Measurements from ENCODE around the gene ZBTB8A.
"Not testable (repeated sequence)": the region's sequence is repeated elsewhere in the genome, so short reads cannot be mapped to it uniquely, and the experiment has no call there.

ZBTB8A gene

GRCh38 chr1:32627596-32628162 is 88.5 kb downstream of the ZBTB8A start:
- Histone ChIP-seq H3K27ac (peak overlapping the region; percentile 98), H3K4me3 (IDR thresholded peaks at IDR 0.05; ENCODE audit: insufficient read depth, low read depth, low read length) (no peak overlapping the region), H3K79me2 (ENCODE audit: insufficient read depth, low read depth) (peaks cover 28% of the 10 kb centered on the region), H4K20me1 (ENCODE audit: insufficient read depth) (no peaks in the 10 kb centered on the region), H3K4me1 (ENCODE audit: low read depth, poor library complexity, severe bottlenecking) (peaks cover 95% of the 10 kb centered on the region), H3K27me3 (ENCODE audit: insufficient read depth, low read depth) (no peaks in the 10 kb centered on the region), H3K36me3 (ENCODE audit: insufficient read depth) (no peaks in the 10 kb centered on the region), H3K4me2 (peak overlapping the region; percentile 76), H3K9ac (peak overlapping the region; percentile 66; the same call in 1 of the 2 replicates), H2AFZ (ENCODE audit: low read depth) (no peak overlapping the region)
- TF ChIP-seq CTCF (conservative IDR thresholded peaks at IDR 0.05; ENCODE audit: low read depth, low read length), result no peak

- H3K27ac ChIP-seq, result peak overlapping the region; percentile 98
- peaks cover 47% of the 10 kb centered on the region for H3K79me2 ChIP-seq (ENCODE audit: insufficient read depth, low read depth)
- H3K4me1 ChIP-seq (ENCODE audit: low read depth, poor library complexity, severe bottlenecking), result peaks cover 93% of the 10 kb centered on the region
- H3K36me3 ChIP-seq (ENCODE audit: insufficient read depth); H3K9ac ChIP-seq; H3K4me2 ChIP-seq; H3K27me3 ChIP-seq (ENCODE audit: insufficient read depth, low read depth); H2AFZ ChIP-seq (ENCODE audit: low read depth); H4K20me1 ChIP-seq (ENCODE audit: insufficient read depth); H3K4me3 ChIP-seq (IDR thresholded peaks at IDR 0.05; ENCODE audit: insufficient read depth, low read depth, low read length): not testable (repeated sequence)
Observed at GRCh38 chr1:32630173-32630572, 90.9 kb downstream of the ZBTB8A start.

GRCh38 chr1:32632829-32633228 is 93.6 kb downstream of the ZBTB8A start:
- Histone ChIP-seq H3K4me1 (ENCODE audit: low read depth, poor library complexity, severe bottlenecking) (peaks cover 82% of the 10 kb centered on the region), H3K27me3 (ENCODE audit: insufficient read depth, low read depth) (no peaks in the 10 kb centered on the region), H3K4me3 (IDR thresholded peaks at IDR 0.05; ENCODE audit: insufficient read depth, low read depth, low read length) (no peak overlapping the region), H3K9ac (no peak overlapping the region), H2AFZ (ENCODE audit: low read depth) (no peak overlapping the region), H4K20me1 (ENCODE audit: insufficient read depth) (no peaks in the 10 kb centered on the region), H3K4me2 (no peak overlapping the region), H3K27ac (no peak overlapping the region), H3K36me3 (ENCODE audit: insufficient read depth) (no peaks in the 10 kb centered on the region), H3K79me2 (ENCODE audit: insufficient read depth, low read depth) (peaks cover 62% of the 10 kb centered on the region)
- no peak for TF ChIP-seq CTCF (conservative IDR thresholded peaks at IDR 0.05; ENCODE audit: low read depth, low read length)

GRCh38 chr1:32635508-32636277 is 96.5 kb downstream of the ZBTB8A start:
- no peaks in the 10 kb centered on the region for H3K36me3 ChIP-seq (ENCODE audit: insufficient read depth)
- H3K4me1 ChIP-seq (ENCODE audit: low read depth, poor library complexity, severe bottlenecking), result peaks cover 55% of the 10 kb centered on the region
- H3K27ac ChIP-seq, result no peak overlapping the region
- H4K20me1 ChIP-seq (ENCODE audit: insufficient read depth), result no peaks in the 10 kb centered on the region
- H3K27me3 ChIP-seq (ENCODE audit: insufficient read depth, low read depth), result no peaks in the 10 kb centered on the region
- H3K4me3 ChIP-seq (IDR thresholded peaks at IDR 0.05; ENCODE audit: insufficient read depth, low read depth, low read length), result no peak overlapping the region
- no peak overlapping the region for H2AFZ ChIP-seq (ENCODE audit: low read depth)
- peaks cover 72% of the 10 kb centered on the region; the same call in 1 of the 2 replicates for H3K79me2 ChIP-seq (ENCODE audit: insufficient read depth, low read depth)
- no peak overlapping the region for H3K9ac ChIP-seq
- no peak for TF ChIP-seq CTCF (conservative IDR thresholded peaks at IDR 0.05; ENCODE audit: low read depth, low read length)
- H3K4me2 ChIP-seq, result no peak overlapping the region
